Stimulated activated CD4-positive, alpha-beta T cell treated with anti-CD3 and anti-CD28 coated beads, Interleukin-15, amount 100 ng/mL, for 24 hours (primary cell): Measurements from ENCODE around the gene NR5A2.

Source experiments
- DNase-seq: peaks from one replicate; pipeline ENCODE4 v3.0.0-alpha.2; 2020

Gene NR5A2

DNA sequence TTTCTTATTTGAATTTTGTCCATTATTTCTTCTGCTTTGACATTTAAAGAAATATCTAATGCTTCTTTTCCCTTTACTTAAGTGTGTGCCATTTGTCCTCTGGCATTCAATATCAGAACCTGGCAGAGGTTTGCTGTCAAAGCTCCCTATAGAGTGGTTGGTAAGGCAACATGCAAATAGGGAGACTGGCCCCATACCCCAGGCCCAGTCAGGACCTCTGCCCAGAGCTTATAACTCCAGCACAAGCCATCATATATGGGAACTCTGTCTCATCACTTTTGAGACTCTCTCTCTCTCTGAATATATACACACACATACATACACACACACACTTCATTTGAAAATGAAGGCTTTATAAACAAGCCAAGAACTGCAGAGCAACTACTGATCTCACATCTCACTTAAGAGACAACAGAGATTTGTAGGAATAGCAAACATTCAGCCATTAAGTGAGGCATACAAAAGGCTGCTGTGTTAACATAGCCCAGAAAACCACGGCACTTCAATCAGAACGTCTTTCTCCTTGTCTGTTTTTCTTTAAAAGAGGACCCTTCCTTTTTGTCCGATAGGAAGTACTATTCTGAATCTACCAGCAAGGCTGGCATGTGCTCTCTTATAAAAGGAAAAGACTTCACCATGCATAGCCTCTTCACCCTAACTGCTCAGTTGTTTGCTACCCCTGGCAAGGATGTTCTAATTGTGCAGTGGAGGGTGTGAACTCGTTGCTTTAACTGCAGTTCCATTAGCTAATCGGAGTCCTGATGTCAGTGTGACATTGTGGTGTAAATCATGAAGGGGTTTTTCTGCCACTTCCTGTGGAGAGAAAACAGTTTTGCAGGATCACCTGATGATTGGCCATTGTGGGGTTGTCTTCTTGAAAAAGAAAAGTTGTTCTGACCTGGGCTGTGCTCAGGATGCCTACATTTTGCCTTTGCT lies 101.7 kb downstream of the NR5A2 start:
- DNase-seq: no peak

DNA sequence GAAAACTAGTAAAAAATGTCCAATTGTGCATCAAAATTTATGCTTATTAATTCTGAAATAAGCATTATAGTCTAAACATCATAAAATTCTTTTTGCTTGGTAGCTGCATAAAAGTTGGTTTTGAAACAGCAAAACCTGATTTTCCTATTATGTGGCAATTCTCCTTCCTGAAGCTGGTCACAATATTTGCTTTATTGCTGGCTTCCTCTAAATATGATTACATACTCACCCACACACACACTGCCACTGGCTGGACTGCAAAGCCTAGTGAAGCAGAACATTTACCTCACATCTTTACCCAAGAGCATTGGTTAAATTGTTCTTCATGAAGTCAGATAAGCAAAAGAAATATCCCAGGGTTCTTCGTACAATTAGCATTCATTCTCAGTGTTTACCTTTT lies 103.0 kb downstream of the NR5A2 start:
- DNase-seq: no peak

GRCh38 chr1:200131551-200132125 lies 104.1 kb downstream of the NR5A2 start:
- DNase-seq: no peak

- DNase-seq: no peak
These were observed 105.6 kb downstream of the NR5A2 start for GRCh38 chr1:200133123-200133522.

DNA sequence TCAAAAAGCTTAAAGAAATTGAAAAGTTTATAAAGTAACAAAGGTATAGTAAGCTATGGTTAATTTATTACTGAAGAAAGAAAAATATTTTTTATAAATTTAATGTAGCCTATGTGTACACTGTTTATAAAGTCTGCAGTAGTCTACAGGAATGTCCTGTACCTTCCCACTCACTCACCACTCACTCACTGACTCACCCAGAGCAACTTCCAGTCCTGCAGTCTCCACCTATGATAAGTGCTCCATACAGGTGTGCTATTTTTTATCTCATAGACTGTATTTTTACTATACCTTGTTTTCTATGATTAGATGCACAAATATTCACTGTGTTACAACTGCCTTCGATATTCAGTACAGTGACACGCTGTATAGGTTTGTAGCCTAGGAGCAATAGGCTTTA lies 106.6 kb downstream of the NR5A2 start:
- DNase-seq: no peak

DNA sequence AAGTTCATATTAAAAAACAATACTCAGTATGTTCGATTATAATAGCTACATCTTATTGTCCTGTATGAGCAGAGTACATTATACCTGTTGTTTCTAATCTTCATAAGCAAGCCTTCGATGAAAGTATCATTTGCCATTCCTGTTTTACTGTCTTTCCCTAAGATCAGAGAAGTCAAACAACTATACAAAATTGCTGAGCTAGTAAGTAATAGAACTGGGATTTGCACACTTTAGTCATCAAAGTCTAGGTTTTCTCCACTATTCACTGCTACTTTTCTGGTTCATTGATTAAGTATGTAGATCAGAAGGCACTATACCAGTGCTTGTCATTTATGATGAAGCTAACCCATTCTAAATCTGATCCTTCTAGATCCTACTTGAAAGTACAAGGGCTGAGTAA lies 108.9 kb downstream of the NR5A2 start:
- no peak for DNase-seq

DNA sequence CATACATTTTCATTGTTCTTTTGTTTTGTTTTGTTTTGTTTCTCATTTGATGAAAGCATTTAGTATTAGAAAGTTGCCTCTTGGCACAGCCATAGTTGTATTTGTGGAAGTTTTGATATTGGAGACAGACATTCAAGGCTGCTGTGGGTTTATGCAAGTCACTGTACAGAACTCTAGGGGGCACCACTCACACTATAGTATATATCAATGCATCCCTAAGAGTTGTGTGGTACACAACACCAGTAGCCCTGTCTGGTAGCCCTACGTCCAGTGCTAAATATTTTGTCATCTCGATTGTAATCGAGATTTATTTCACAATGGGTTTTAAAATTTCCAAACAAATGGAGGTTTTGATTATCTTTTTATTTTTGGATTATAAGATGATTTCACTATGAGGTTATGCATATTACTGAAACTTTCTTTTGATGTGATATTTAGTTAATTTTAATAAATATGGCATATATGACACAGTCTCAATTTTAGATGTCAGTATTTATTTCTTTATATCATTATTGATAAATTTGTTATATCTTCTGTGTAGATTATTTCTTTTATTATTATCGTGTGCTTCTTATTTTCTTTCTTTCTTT lies 112.2 kb downstream of the NR5A2 start:
- DNase-seq: peak; percentile 36

DNA sequence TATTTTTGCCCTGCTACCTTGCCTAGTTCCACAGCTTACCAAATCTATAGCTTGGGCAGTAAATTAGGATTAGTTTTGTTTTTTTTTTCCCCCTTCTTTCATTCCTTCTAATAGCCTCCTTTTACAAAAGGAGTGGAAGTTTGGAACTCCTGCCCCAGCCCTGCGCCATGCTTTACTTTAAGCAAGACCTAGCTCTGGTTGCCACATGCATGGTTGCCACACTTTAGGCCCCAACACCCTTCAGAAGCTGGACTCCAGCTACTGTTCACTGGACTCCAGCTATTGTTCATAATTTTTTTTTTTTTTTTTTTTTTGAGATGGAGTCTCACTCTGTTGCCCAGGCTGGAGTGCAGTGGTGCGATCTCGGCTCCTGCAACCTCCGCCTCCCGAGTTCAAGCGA lies 115.8 kb downstream of the NR5A2 start:
- no peak for DNase-seq

GRCh38 chr1:200146100-200146499 lies 118.6 kb downstream of the NR5A2 start:
- DNase-seq: no peak

DNA sequence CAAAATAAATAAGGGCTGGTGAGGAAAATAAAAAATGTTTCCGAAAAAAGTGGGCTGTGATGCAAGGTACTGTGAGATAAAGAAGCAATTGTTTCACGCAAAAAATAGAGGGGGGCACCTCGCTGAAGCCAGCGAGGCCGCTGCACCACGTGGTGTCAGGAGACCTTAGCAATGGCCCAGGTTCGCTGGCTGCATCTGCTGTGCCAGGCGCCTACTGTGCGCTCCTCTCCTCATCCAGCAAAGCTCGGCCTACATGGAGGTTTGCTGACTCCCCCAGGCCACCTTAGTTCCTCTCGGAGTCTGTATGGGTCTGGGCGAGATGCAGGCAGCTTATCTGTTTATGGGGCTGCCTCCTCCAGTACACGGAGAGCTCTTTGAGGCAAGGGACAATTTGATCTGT lies 119.6 kb downstream of the NR5A2 start:
- no peak for DNase-seq

- DNase-seq: no peak
These were observed 120.2 kb downstream of the NR5A2 start for GRCh38 chr1:200147742-200148141.

GRCh38 chr1:200150006-200150405 lies 122.5 kb downstream of the NR5A2 start:
- no peak for DNase-seq

DNA sequence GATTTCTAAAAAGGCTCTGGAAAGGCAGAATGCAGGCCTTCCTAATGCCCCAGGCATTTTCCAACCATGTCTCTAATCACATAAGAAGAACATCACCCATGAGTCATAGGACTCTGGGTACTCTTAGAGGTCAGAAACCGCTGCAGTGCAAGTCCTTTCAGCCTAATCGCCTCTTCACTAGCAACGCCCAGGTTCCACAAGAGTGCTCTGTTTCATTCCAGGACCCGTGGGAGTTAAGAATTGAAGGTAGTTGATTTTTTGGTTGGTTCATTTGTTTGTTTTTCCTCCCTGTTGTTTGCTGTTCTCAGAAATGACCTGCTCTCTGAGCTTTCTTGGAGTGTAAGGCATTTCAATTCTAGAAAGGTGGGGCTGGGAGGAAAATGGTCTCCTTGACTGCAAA lies 123.2 kb downstream of the NR5A2 start:
- peak; percentile 30 for DNase-seq

DNA sequence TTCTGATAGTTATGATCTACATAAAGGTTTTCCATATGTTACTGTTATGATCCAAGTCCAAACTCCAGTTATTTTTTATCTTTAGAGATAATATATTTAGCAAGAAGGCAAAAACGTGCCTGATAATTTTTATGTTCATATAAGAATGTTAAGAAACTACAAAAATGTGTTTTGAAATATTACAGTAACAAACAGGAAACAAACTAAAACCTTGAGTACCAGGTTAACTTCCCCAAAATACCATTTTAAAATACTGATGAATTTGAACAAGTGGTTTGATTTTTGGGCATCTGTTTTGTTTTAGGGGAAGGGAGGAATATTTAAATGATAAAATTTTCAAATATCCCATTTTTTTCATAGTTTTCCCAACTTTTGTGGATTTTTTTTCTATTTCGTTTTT lies 124.8 kb downstream of the NR5A2 start:
- DNase-seq: no peak

GRCh38 chr1:200153277-200154055 lies 126.0 kb downstream of the NR5A2 start:
- DNase-seq: peak; percentile 62

GRCh38 chr1:200154069-200154767 lies 126.7 kb downstream of the NR5A2 start:
- DNase-seq: peak; percentile 52

DNA sequence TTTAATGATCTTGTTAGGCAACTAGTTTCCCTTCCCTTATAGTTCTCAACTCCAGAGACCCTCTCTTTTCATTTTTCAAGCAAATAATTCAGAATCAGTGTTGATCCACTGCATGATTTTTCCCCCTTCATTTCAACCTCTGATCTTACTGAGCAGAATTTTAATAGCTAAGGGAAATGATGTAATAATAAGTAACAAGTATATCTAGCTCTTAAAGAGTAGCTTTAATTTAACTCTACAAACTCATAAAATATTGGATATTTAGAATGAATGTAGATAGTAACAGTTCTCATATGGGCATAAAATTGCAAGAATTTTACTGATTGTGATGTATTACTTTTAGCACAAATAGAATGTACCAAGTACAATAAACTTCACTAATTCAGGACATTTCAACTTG lies 130.2 kb downstream of the NR5A2 start:
- no peak for DNase-seq

DNA sequence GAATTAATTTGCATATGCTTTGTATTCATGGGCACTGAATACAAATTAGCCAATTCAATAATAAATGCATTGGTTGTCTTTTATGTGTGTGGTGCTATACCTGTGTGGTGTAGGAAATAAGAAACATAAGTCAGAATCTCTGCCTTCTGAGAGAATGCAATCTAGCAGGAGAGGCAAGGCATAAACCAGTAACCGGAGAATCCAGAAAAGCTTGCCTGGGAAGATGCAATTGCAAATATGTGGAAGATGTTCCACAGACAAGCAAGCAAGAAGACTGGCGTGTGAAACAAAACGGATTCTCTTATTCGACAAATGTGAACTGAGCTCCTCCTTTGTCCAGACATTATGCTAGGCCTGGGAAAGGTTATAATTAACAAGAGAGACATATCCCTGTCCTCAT lies 134.3 kb downstream of the NR5A2 start:
- no peak for DNase-seq

GRCh38 chr1:200162258-200162657 lies 134.7 kb downstream of the NR5A2 start:
- no peak for DNase-seq

DNA sequence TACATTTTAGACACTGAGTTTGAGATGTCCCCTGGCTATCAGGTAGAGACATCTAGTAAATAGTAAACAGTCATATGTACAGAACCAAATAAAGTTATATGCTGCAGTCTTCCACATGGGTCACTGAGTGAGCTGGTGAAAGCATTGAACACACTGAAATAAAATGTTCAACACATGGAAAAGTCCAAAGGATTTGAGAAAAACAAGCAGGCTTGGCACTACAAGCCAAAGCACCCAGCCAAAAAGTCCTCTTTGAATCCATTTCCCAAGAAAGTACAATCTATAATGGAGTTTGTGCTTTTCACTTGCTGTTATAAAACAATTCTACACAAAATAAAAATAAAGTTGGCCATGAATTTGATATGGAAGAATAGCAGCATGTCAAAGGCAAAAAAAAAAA lies 135.4 kb downstream of the NR5A2 start:
- DNase-seq: no peak

DNA sequence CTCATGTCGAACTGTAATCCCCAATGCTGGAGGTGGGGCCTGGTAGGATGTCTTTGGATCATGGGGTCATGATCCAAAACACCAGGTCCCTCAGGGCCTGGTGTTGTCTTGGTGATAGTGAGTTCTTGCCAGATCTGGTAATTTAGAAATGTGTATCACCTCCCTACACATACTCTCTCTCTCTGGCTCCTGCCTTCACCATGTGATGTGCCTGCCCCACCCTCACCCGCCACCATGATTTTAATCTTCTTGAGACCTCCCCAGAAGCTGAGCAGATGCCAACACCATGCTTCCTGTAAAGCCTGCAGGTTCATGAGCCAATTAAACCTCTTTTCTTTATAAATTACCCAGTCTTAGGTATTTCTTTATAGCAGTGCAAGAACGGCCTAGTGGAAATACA lies 136.4 kb downstream of the NR5A2 start:
- no peak for DNase-seq

DNA sequence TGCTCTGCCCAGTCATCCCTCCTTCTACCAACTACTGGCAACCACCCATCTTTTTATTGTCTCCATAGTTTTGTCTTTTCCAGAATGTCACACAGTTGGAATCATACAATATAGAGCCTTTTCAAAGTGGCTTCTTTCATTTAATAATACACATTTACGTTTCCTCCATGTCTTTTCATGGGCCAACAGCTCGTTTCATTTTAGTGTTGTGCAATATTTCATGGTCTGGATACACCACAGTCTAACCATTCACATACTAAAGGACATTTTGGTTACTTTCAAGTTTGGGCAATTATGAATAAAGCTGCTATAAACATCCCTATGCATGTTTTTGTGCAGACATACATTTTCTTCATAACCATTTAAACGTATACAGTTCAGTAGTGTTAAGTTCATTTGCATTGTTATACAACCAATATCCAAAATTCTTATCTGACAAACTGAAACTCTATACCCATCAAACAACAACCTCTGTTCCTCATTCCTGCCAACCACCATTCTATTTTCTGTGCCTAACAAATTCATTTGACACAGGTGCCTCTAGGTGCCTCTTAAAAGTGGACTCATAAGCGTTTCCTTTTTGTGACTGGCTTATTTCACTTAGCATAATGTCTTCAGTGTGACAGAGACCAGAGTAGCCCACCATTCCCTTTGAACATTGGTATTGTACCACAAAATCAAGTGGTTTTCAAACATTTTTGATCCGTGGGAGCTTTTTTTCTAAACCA lies 138.1 kb downstream of the NR5A2 start:
- DNase-seq: no peak
